IMR-90 (cell line): ENCODE data around the gene KAZN. TPM values are rescaled to one million over a fixed set of nuclear protein-coding genes. Genes with fewer than 3 reads are reported as not detected.

Experiments used
- ATAC-seq: fragments of 200-7000 bp; cut with Tn5 transposase; 2 replicates; pipeline ENCODE4 v1.9.1; 2020; ENCODE audit warnings: low read depth, mild to moderate bottlenecking, moderate library complexity
- BruUV-seq: library from RNA; stranded (reverse); fragments of 400-500 nt; replicated peaks from 2 replicates; lab custom pipeline; 2021; lab: Mats Ljungman, UMichigan
- CTCF ChIA-PET: fragments of 300-600 bp; formaldehyde crosslinking; extraction: SDS; loops from one replicate; lab custom pipeline; 2021; ENCODE audit warnings: antibody characterized with exemption; lab: Yijun Ruan, JAX
- POLR2A ChIA-PET: fragments of 300-600 bp; sonication (Branson Sonifier 250); formaldehyde crosslinking; loops from one replicate; lab custom pipeline; 2022; ENCODE audit warnings: antibody characterized with exemption; ENCODE audit not compliant: unreplicated experiment; lab: Charles Lee
- DNase-seq: peaks from one replicate; pipeline ENCODE4 v3.0.0; 2013
- H2AFZ ChIP-seq: replicated peaks from 2 replicates; pipeline ENCODE3; 2013; ENCODE audit warnings: low read length, mild to moderate bottlenecking; ENCODE audit not compliant: poor library complexity
- H2AK5ac ChIP-seq: 2 replicates; pipeline ENCODE4 v1.6.1; 2013; ENCODE audit warnings: low read depth, low read length, inconsistent platforms
- H2AK9ac ChIP-seq: replicated peaks from 2 replicates; pipeline ENCODE3; 2013; ENCODE audit warnings: mild to moderate bottlenecking, low read depth, low read length, moderate library complexity; ENCODE audit not compliant: poor library complexity
- H2BK120ac ChIP-seq: 2 replicates; pipeline ENCODE4 v1.6.1; 2013; ENCODE audit warnings: low read depth, low read length, inconsistent platforms
- H2BK15ac ChIP-seq: 3 replicates; pipeline ENCODE4 v1.6.1; 2013; ENCODE audit warnings: low read depth, low read length, inconsistent platforms
- H2BK20ac ChIP-seq: 2 replicates; pipeline ENCODE4 v1.6.1; 2013; ENCODE audit warnings: low read depth, mild to moderate bottlenecking, inconsistent platforms, low read length, moderate library complexity
- H2BK5ac ChIP-seq: 2 replicates; pipeline ENCODE4 v1.6.1; 2013; ENCODE audit warnings: mild to moderate bottlenecking, low read depth, low read length, inconsistent platforms; ENCODE audit not compliant: poor library complexity, severe bottlenecking
- H3K14ac ChIP-seq: replicated peaks from 2 replicates; pipeline ENCODE4 v1.6.1; 2013; ENCODE audit warnings: low read depth, low read length, inconsistent platforms
- H3K18ac ChIP-seq: 2 replicates; pipeline ENCODE4 v1.6.1; 2013; ENCODE audit warnings: low read depth, low read length, control low read depth
- H3K23ac ChIP-seq: 2 replicates; pipeline ENCODE4 v1.6.1; 2013; ENCODE audit warnings: low read depth, low read length, inconsistent platforms
- H3K27ac ChIP-seq: 2 replicates; pipeline ENCODE4 v1.5.1; 2013; ENCODE audit warnings: mild to moderate bottlenecking, control low read depth, low read length; ENCODE audit not compliant: insufficient read depth
- H3K27me3 ChIP-seq: 2 replicates; pipeline ENCODE4 v1.6.1; 2013; ENCODE audit warnings: low read length; ENCODE audit not compliant: control insufficient read depth, insufficient read depth
- H3K36me3 ChIP-seq: 2 replicates; pipeline ENCODE4 v1.6.1; 2013; ENCODE audit warnings: low read length, mixed read lengths; ENCODE audit not compliant: control insufficient read depth, insufficient read depth
- H3K4ac ChIP-seq: 2 replicates; pipeline ENCODE4 v1.6.1; 2013; ENCODE audit warnings: low read depth, low read length, inconsistent platforms
- H3K4me1 ChIP-seq: 2 replicates; pipeline ENCODE4 v1.6.1; 2013; ENCODE audit warnings: low read length, mixed read lengths; ENCODE audit not compliant: control insufficient read depth, insufficient read depth
- H3K4me2 ChIP-seq: 2 replicates; pipeline ENCODE4 v1.6.1; 2013; ENCODE audit warnings: low read depth, mild to moderate bottlenecking, control low read depth, low read length, moderate library complexity
- H3K4me3 ChIP-seq: 2 replicates; pipeline ENCODE4 v1.5.1; 2013; ENCODE audit warnings: low read depth, mild to moderate bottlenecking, control low read depth, low read length, moderate library complexity; ENCODE audit not compliant: insufficient read depth
- H3K56ac ChIP-seq: 2 replicates; pipeline ENCODE4 v1.6.1; 2013; ENCODE audit warnings: low read length, inconsistent platforms; ENCODE audit not compliant: insufficient read depth; ENCODE audit errors: extremely low read depth
- H3K79me1 ChIP-seq, 2 experiments: 2 replicates each; pipeline ENCODE4 v1.6.1; 2013; ENCODE audit warnings: low read length in 2 of 2, inconsistent platforms in 1 of 2, low read depth in 1 of 2
- H3K9ac ChIP-seq: 2 replicates; pipeline ENCODE4 v1.6.1; 2013; ENCODE audit warnings: low read depth, low read length, control low read depth
- H3K9me1 ChIP-seq: 2 replicates; pipeline ENCODE4 v1.6.1; 2013; ENCODE audit warnings: low read length, inconsistent platforms; ENCODE audit not compliant: insufficient read depth
- H3K9me3 ChIP-seq: 2 replicates; pipeline ENCODE4 v1.6.1; 2013; ENCODE audit warnings: low read length; ENCODE audit not compliant: control insufficient read depth, insufficient read depth
- H4K20me1 ChIP-seq: 2 replicates; pipeline ENCODE4 v1.6.1; 2013; ENCODE audit warnings: low read length, inconsistent platforms; ENCODE audit not compliant: insufficient read depth
- H4K5ac ChIP-seq: 2 replicates; pipeline ENCODE4 v1.6.1; 2013; ENCODE audit warnings: mild to moderate bottlenecking, low read depth, low read length, control low read depth
- H4K8ac ChIP-seq, 2 experiments: 2 replicates each; pipeline ENCODE4 v1.6.1; 2013; ENCODE audit warnings: low read depth in 2 of 2, low read length in 2 of 2, control low read depth in 1 of 2, inconsistent platforms in 1 of 2
- H4K91ac ChIP-seq: 2 replicates; pipeline ENCODE4 v1.6.1; 2013; ENCODE audit warnings: low read depth, low read length, inconsistent platforms; ENCODE audit not compliant: insufficient read depth
- BHLHE40 ChIP-seq: fragments of 150-350 bp; IDR thresholded peaks from 2 replicates; pipeline ENCODE4 v1.6.1; 2016; ENCODE audit warnings: mild to moderate bottlenecking, low read depth, low read length
- CEBPB ChIP-seq: IDR thresholded peaks from 2 replicates; pipeline ENCODE4 v1.6.1; 2012; ENCODE audit warnings: low read depth, low read length, improper control_type of control experiment
- CHD1 ChIP-seq: IDR thresholded peaks from 2 replicates; pipeline ENCODE4 v1.6.1; 2012; ENCODE audit warnings: low read depth, low read length, improper control_type of control experiment
- FOS ChIP-seq: fragments of 150-350 bp; IDR thresholded peaks from 2 replicates; pipeline ENCODE4 v1.6.1; 2016; ENCODE audit warnings: low read depth, low read length
- MAFK ChIP-seq: IDR thresholded peaks from 2 replicates; pipeline ENCODE4 v1.6.1; 2012; ENCODE audit warnings: low read depth, low read length, improper control_type of control experiment
- MAZ ChIP-seq: IDR thresholded peaks from 2 replicates; pipeline ENCODE4 v1.6.1; 2012; ENCODE audit warnings: low read depth, mild to moderate bottlenecking, low read length, improper control_type of control experiment, moderate library complexity, borderline replicate concordance
- MXI1 ChIP-seq: IDR thresholded peaks from 2 replicates; pipeline ENCODE4 v1.6.1; 2012; ENCODE audit warnings: low read depth, mild to moderate bottlenecking, low read length, moderate library complexity, borderline replicate concordance
- NFE2L2 ChIP-seq: fragments of 150-350 bp; IDR thresholded peaks from 2 replicates; pipeline ENCODE4 v1.6.1; 2016; ENCODE audit warnings: low read depth, mild to moderate bottlenecking, low read length
- POLR2A ChIP-seq: IDR thresholded peaks from 2 replicates; pipeline ENCODE4 v1.6.1; 2012; ENCODE audit warnings: mild to moderate bottlenecking, low read depth, low read length
- RAD21 ChIP-seq: IDR thresholded peaks from 2 replicates; pipeline ENCODE4 v1.6.1; 2012; ENCODE audit warnings: low read length, improper control_type of control experiment
- RCOR1 ChIP-seq: IDR thresholded peaks from 2 replicates; pipeline ENCODE4 v1.6.1; 2012; ENCODE audit warnings: mild to moderate bottlenecking, low read length, improper control_type of control experiment; ENCODE audit not compliant: insufficient replicate concordance
- RFX5 ChIP-seq: IDR thresholded peaks from 2 replicates; pipeline ENCODE4 v1.8.0; 2012; ENCODE audit warnings: low read depth, mild to moderate bottlenecking, low read length, moderate library complexity
- SMC3 ChIP-seq: fragments of 150-350 bp; IDR thresholded peaks from 2 replicates; pipeline ENCODE4 v1.6.1; 2016; ENCODE audit warnings: low read depth, mild to moderate bottlenecking, antibody characterized with exemption, low read length, moderate library complexity
- WGBS, 2 experiments: methylation state at CpG; one replicate each; pipeline versions ENCODE4 v1.1.5 to v1.1.7; 2013; ENCODE audit warnings: missing lambda C conversion rate in 2 of 2; ENCODE audit not compliant: insufficient read length in 1 of 2; ENCODE audit errors: extremely low coverage in 2 of 2; 5-methylcytosine and 5-hydroxymethylcytosine counted together
- dilution Hi-C: fragments of 300-500 bp; cut with HindIII; formaldehyde crosslinking; loops from one replicate; pipeline ENCODE4 v1.14.3; 2018; ENCODE audit warnings: low sequenced_read_pairs; ENCODE audit not compliant: unreplicated experiment
- in situ Hi-C: fragments of 300-500 bp; cut with MboI; formaldehyde crosslinking; loops from 3 replicates; pipeline ENCODE4 v1.14.3; 2019; ENCODE audit warnings: low sequenced_read_pairs, inconsistent platforms, mixed read lengths
- intact Hi-C: fragments of 100-400 bp; cut with micrococcal nuclease; formaldehyde crosslinking; loops from 2 replicates; pipeline ENCODE4 v1.10.0; 2022
- polyA plus RNA-seq, 3 experiments: library from polyadenylated mRNA; depleted of rRNA; stranded (reverse); fragments of >200 nt; gene quantifications; 2 replicates each; pipeline ENCODE4 v1.2.3, GENCODE V29; 2012; ENCODE audit warnings: low replicate concordance in 1 of 3
- total RNA-seq: library from RNA; depleted of rRNA; stranded (reverse); fragments of >200 nt; gene quantifications from 2 replicates; pipeline ENCODE4 v1.2.3, GENCODE V29; 2012
- TF ChIP-seq, protein P1 (sequence below): conservative IDR thresholded peaks from 2 replicates; pipeline ENCODE4 v1.5.1; 2012; ENCODE audit warnings: mild to moderate bottlenecking, low read depth, low read length, improper control_type of control experiment
- TF ChIP-seq, protein P2 (sequence below): fragments of 150-350 bp; IDR thresholded peaks from 2 replicates; pipeline ENCODE4 v1.6.1; 2017; ENCODE audit warnings: mild to moderate bottlenecking, antibody characterized with exemption, low read length, low read depth
- TF ChIP-seq, protein P3 (sequence below): fragments of 150-350 bp; IDR thresholded peaks from 2 replicates; pipeline ENCODE4 v1.6.1; 2016; ENCODE audit warnings: low read depth, mild to moderate bottlenecking, low read length, moderate library complexity, borderline replicate concordance

The KAZN gene
- total and polyA plus RNA-seq, 2 of the 4 experiments (the other 2 are of a cell fraction) = 5.2 to 10.5 TPM

DNA sequence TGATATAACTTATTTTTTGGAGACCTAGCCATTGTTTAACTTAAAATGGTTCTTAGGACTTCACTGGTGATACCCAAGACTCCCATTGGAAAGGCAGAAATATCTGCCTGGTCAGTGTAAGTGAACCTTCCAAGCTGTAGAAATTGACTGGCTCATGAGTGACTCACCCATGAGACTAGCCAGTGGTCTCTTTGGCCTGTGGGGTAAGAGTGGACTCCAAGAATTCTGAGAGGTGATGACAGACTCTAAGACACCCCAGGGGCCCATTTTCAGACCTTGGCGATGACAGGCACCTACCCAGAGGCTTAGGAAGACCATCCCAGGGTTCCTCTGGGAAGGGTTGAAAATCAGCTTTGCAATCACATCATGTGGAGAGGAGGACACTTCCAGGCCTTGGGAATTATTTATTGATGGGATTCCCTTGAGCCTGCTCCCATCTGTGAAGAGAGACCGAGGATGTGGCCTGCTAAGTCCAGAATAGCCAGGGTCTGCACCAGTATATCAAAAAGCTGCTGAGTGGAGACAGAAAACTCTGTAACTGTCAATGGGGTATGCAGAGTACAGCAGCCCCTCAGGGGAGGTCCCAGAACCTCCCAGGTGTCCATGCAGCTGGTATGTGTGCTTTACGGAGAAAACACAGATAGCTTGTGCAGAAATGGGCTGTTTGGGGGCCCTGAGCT, 78.9 kb downstream of the KAZN start:
- Histone ChIP-seq H4K20me1 (no peaks in the 10 kb centered on the region), H3K4me2 (no peak overlapping the region), H4K8ac (no peak overlapping the region), H3K9me3 (peaks cover 8% of the 10 kb centered on the region), H3K4ac (no peak overlapping the region), H3K27ac (no peak overlapping the region), H2BK5ac (no peak overlapping the region), H3K4me3 (no peak overlapping the region), H2AFZ (no peak overlapping the region), H2BK120ac (no peak overlapping the region), H2AK9ac (no peak overlapping the region), H3K79me1 (no peaks in the 10 kb centered on the region), H2AK5ac (no peak overlapping the region), H2BK20ac (no peak overlapping the region), H3K18ac (no peak overlapping the region), H3K36me3 (no peaks in the 10 kb centered on the region), H3K9me1 (no peaks in the 10 kb centered on the region), H3K4me1 (no peaks in the 10 kb centered on the region), H2BK15ac (no peak overlapping the region), H3K56ac (no peak overlapping the region), H3K14ac (no peak overlapping the region), H3K23ac (no peak overlapping the region), H3K9ac (no peak overlapping the region), H3K27me3 (no peaks in the 10 kb centered on the region), H4K5ac (no peak overlapping the region), H4K91ac (no peak overlapping the region)
- WGBS, 2 experiments = 90% methylated on average over 1 of the region's 3 CpGs; no CpG with 5 or more reads in 1 of the 2 experiments
- in situ Hi-C loops = no loop called here
- BruUV-seq = no TSS peak
- dilution Hi-C loops = no loop called here
- CTCF ChIA-PET = no interaction called here
- ATAC-seq (no peak), DNase-seq (no peak)
- intact Hi-C loops = no loop called here
- POLR2A ChIA-PET = no interaction called here
- TF ChIP-seq FOS = no peak
- no peak for TF ChIP-seq RFX5
- TF ChIP-seq CEBPB = no peak
- no peak for TF ChIP-seq RCOR1
- TF ChIP-seq, protein P1, sequence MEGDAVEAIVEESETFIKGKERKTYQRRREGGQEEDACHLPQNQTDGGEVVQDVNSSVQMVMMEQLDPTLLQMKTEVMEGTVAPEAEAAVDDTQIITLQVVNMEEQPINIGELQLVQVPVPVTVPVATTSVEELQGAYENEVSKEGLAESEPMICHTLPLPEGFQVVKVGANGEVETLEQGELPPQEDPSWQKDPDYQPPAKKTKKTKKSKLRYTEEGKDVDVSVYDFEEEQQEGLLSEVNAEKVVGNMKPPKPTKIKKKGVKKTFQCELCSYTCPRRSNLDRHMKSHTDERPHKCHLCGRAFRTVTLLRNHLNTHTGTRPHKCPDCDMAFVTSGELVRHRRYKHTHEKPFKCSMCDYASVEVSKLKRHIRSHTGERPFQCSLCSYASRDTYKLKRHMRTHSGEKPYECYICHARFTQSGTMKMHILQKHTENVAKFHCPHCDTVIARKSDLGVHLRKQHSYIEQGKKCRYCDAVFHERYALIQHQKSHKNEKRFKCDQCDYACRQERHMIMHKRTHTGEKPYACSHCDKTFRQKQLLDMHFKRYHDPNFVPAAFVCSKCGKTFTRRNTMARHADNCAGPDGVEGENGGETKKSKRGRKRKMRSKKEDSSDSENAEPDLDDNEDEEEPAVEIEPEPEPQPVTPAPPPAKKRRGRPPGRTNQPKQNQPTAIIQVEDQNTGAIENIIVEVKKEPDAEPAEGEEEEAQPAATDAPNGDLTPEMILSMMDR = no peak
- TF ChIP-seq, protein P2, sequence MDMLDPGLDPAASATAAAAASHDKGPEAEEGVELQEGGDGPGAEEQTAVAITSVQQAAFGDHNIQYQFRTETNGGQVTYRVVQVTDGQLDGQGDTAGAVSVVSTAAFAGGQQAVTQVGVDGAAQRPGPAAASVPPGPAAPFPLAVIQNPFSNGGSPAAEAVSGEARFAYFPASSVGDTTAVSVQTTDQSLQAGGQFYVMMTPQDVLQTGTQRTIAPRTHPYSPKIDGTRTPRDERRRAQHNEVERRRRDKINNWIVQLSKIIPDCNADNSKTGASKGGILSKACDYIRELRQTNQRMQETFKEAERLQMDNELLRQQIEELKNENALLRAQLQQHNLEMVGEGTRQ = no peak
- TF ChIP-seq MAFK = no peak
- TF ChIP-seq BHLHE40 = no peak
- no peak for TF ChIP-seq CHD1
- TF ChIP-seq, protein P3, sequence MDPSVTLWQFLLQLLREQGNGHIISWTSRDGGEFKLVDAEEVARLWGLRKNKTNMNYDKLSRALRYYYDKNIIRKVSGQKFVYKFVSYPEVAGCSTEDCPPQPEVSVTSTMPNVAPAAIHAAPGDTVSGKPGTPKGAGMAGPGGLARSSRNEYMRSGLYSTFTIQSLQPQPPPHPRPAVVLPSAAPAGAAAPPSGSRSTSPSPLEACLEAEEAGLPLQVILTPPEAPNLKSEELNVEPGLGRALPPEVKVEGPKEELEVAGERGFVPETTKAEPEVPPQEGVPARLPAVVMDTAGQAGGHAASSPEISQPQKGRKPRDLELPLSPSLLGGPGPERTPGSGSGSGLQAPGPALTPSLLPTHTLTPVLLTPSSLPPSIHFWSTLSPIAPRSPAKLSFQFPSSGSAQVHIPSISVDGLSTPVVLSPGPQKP = no peak
- TF ChIP-seq MXI1 = no peak
- no peak for TF ChIP-seq RAD21
- no peak for TF ChIP-seq MAZ
- TF ChIP-seq NFE2L2 = no peak
- no peak for TF ChIP-seq POLR2A
- TF ChIP-seq SMC3 = no peak
